ENCODE data around the gene TMEM60.

GRCh38 chr7:77753173-77753572, 45.1 kb downstream of the TMEM60 start:
- TF ChIP-seq POLR2A (IDR thresholded peaks at IDR 0.05) = no peak
- no peak for TF ChIP-seq CTCF (IDR thresholded peaks at IDR 0.05)

All from heart left ventricle (tissue), 13 donors.